ENCODE results near the gene GSTO1. TPM values are rescaled to one million over a fixed set of nuclear protein-coding genes. Genes with fewer than 3 reads are reported as not detected.

GSTO1 gene
- total and polyA plus RNA-seq, 9 of the 15 experiments (the other 6 are each of a cell fraction or from before 2014, with no cell fraction given): 136 to 592 (median 237) TPM

DNA sequence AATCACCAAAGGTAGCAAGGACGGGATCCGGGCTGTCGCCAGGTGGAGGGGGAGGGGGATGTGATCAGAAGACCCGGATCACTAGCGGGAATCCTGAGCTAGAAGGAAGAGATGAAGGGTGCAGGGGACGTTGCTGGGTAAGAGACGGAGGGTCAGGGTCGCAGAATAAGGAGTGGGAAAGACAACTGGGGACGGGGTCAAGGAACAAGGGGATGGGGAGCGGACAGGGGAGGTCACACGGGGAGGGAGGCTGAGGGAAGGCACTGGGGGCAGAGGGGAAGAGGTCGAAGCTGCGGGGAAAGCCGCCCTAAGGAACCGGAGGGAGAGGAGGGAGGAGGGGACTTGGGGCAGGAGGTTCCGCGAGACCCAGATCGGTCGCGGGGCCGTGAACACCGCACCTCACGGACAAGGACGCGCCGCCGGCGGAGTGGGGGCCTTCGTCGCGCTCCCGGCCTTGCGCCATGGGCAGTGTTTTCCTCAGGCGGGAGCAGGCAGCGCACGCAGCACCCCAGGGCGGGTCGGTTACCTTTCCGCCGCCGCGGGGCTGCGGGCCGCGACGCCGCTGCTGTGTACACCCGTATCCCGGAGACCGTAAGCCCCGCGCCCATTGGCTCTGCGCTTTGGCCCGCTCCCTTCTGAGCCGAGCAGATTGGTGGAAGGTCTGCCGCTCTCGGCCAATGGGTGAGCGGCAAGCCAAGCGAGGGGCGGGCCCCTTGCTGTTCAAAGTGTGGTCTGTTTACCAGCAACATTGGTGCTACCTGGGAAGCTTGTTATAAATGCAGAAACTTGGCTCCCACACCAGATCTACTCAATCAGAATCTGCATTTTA, 22.7 kb upstream of the GSTO1 start, which contains the start of gene CFAP43 (continued):
- TF ChIP-seq, protein P1, sequence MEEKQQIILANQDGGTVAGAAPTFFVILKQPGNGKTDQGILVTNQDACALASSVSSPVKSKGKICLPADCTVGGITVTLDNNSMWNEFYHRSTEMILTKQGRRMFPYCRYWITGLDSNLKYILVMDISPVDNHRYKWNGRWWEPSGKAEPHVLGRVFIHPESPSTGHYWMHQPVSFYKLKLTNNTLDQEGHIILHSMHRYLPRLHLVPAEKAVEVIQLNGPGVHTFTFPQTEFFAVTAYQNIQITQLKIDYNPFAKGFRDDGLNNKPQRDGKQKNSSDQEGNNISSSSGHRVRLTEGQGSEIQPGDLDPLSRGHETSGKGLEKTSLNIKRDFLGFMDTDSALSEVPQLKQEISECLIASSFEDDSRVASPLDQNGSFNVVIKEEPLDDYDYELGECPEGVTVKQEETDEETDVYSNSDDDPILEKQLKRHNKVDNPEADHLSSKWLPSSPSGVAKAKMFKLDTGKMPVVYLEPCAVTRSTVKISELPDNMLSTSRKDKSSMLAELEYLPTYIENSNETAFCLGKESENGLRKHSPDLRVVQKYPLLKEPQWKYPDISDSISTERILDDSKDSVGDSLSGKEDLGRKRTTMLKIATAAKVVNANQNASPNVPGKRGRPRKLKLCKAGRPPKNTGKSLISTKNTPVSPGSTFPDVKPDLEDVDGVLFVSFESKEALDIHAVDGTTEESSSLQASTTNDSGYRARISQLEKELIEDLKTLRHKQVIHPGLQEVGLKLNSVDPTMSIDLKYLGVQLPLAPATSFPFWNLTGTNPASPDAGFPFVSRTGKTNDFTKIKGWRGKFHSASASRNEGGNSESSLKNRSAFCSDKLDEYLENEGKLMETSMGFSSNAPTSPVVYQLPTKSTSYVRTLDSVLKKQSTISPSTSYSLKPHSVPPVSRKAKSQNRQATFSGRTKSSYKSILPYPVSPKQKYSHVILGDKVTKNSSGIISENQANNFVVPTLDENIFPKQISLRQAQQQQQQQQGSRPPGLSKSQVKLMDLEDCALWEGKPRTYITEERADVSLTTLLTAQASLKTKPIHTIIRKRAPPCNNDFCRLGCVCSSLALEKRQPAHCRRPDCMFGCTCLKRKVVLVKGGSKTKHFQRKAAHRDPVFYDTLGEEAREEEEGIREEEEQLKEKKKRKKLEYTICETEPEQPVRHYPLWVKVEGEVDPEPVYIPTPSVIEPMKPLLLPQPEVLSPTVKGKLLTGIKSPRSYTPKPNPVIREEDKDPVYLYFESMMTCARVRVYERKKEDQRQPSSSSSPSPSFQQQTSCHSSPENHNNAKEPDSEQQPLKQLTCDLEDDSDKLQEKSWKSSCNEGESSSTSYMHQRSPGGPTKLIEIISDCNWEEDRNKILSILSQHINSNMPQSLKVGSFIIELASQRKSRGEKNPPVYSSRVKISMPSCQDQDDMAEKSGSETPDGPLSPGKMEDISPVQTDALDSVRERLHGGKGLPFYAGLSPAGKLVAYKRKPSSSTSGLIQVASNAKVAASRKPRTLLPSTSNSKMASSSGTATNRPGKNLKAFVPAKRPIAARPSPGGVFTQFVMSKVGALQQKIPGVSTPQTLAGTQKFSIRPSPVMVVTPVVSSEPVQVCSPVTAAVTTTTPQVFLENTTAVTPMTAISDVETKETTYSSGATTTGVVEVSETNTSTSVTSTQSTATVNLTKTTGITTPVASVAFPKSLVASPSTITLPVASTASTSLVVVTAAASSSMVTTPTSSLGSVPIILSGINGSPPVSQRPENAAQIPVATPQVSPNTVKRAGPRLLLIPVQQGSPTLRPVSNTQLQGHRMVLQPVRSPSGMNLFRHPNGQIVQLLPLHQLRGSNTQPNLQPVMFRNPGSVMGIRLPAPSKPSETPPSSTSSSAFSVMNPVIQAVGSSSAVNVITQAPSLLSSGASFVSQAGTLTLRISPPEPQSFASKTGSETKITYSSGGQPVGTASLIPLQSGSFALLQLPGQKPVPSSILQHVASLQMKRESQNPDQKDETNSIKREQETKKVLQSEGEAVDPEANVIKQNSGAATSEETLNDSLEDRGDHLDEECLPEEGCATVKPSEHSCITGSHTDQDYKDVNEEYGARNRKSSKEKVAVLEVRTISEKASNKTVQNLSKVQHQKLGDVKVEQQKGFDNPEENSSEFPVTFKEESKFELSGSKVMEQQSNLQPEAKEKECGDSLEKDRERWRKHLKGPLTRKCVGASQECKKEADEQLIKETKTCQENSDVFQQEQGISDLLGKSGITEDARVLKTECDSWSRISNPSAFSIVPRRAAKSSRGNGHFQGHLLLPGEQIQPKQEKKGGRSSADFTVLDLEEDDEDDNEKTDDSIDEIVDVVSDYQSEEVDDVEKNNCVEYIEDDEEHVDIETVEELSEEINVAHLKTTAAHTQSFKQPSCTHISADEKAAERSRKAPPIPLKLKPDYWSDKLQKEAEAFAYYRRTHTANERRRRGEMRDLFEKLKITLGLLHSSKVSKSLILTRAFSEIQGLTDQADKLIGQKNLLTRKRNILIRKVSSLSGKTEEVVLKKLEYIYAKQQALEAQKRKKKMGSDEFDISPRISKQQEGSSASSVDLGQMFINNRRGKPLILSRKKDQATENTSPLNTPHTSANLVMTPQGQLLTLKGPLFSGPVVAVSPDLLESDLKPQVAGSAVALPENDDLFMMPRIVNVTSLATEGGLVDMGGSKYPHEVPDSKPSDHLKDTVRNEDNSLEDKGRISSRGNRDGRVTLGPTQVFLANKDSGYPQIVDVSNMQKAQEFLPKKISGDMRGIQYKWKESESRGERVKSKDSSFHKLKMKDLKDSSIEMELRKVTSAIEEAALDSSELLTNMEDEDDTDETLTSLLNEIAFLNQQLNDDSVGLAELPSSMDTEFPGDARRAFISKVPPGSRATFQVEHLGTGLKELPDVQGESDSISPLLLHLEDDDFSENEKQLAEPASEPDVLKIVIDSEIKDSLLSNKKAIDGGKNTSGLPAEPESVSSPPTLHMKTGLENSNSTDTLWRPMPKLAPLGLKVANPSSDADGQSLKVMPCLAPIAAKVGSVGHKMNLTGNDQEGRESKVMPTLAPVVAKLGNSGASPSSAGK (IDR thresholded peaks at IDR 0.05): peak; percentile 86
- TF ChIP-seq, protein P2, sequence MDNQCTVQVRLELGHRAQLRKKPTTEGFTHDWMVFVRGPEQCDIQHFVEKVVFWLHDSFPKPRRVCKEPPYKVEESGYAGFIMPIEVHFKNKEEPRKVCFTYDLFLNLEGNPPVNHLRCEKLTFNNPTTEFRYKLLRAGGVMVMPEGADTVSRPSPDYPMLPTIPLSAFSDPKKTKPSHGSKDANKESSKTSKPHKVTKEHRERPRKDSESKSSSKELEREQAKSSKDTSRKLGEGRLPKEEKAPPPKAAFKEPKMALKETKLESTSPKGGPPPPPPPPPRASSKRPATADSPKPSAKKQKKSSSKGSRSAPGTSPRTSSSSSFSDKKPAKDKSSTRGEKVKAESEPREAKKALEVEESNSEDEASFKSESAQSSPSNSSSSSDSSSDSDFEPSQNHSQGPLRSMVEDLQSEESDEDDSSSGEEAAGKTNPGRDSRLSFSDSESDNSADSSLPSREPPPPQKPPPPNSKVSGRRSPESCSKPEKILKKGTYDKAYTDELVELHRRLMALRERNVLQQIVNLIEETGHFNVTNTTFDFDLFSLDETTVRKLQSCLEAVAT (IDR thresholded peaks at IDR 0.05): no peak
- TF ChIP-seq ZNF551 (CRISPR knock-in tag; IDR thresholded peaks at IDR 0.05): no peak
- TF ChIP-seq HSF4 (CRISPR knock-in tag; IDR thresholded peaks at IDR 0.05; ENCODE audit: borderline replicate concordance): no peak
- no peak for TF ChIP-seq PCBP2 (IDR thresholded peaks at IDR 0.05; ENCODE audit: low read depth, low read length, poor library complexity, severe bottlenecking)
- TF ChIP-seq, protein P3, sequence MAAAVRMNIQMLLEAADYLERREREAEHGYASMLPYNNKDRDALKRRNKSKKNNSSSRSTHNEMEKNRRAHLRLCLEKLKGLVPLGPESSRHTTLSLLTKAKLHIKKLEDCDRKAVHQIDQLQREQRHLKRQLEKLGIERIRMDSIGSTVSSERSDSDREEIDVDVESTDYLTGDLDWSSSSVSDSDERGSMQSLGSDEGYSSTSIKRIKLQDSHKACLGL (CRISPR knock-in tag; IDR thresholded peaks at IDR 0.05; ENCODE audit: borderline replicate concordance, poor library complexity, severe bottlenecking): no peak
- no peak for TF ChIP-seq WHSC1 (IDR thresholded peaks at IDR 0.05; ENCODE audit: low read length)
- no peak for TF ChIP-seq ZNF311 (CRISPR knock-in tag; IDR thresholded peaks at IDR 0.05)
- TF ChIP-seq, protein P4, sequence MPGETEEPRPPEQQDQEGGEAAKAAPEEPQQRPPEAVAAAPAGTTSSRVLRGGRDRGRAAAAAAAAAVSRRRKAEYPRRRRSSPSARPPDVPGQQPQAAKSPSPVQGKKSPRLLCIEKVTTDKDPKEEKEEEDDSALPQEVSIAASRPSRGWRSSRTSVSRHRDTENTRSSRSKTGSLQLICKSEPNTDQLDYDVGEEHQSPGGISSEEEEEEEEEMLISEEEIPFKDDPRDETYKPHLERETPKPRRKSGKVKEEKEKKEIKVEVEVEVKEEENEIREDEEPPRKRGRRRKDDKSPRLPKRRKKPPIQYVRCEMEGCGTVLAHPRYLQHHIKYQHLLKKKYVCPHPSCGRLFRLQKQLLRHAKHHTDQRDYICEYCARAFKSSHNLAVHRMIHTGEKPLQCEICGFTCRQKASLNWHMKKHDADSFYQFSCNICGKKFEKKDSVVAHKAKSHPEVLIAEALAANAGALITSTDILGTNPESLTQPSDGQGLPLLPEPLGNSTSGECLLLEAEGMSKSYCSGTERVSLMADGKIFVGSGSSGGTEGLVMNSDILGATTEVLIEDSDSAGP (CRISPR knock-in tag; IDR thresholded peaks at IDR 0.05): no peak
- no peak for TF ChIP-seq PPARD (CRISPR knock-in tag; IDR thresholded peaks at IDR 0.05)
